ENCODE data around the gene ZC3H7B.

- TF ChIP-seq, protein P1, sequence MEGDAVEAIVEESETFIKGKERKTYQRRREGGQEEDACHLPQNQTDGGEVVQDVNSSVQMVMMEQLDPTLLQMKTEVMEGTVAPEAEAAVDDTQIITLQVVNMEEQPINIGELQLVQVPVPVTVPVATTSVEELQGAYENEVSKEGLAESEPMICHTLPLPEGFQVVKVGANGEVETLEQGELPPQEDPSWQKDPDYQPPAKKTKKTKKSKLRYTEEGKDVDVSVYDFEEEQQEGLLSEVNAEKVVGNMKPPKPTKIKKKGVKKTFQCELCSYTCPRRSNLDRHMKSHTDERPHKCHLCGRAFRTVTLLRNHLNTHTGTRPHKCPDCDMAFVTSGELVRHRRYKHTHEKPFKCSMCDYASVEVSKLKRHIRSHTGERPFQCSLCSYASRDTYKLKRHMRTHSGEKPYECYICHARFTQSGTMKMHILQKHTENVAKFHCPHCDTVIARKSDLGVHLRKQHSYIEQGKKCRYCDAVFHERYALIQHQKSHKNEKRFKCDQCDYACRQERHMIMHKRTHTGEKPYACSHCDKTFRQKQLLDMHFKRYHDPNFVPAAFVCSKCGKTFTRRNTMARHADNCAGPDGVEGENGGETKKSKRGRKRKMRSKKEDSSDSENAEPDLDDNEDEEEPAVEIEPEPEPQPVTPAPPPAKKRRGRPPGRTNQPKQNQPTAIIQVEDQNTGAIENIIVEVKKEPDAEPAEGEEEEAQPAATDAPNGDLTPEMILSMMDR (optimal IDR thresholded peaks at IDR 0.05 in 1 of 3, IDR thresholded peaks at IDR 0.05 in 1 of 3, conservative IDR thresholded peaks at IDR 0.05 in 1 of 3; ENCODE audit: extremely low read depth in 1 of 3, insufficient read depth in 2 of 3, low read length in 3 of 3), result no peak
- no peak for TF ChIP-seq EZH2 (IDR thresholded peaks at IDR 0.05; ENCODE audit: low read length)
These were observed 58.1 kb downstream of the ZC3H7B start for GRCh38 chr22:41359376-41359775.

Data from keratinocyte (primary cell).